Breast epithelium (tissue), 4 donors: Measurements from ENCODE around the gene CPB2. TPM values are rescaled to one million over a fixed set of nuclear protein-coding genes. Genes with fewer than 3 reads are reported as not detected.

Experiments
- DNase-seq, 2 donors: peaks; one replicate each; pipeline ENCODE4 v3.0.0-alpha.2; 2019; ENCODE audit warnings: low spot score in 2 of 2
- H3K27ac ChIP-seq, 2 donors: fragments of 200-600 bp; sonication (generic) in 1 of 2; one replicate each; pipeline ENCODE4 v1.5.1; 2016 to 2019; ENCODE audit warnings: mild to moderate bottlenecking in 1 of 2
- H3K27me3 ChIP-seq, 2 donors: fragments of 200-600 bp; sonication (generic) in 1 of 2; one replicate each; pipeline versions ENCODE4 v1.5.1 to v1.6.0; 2017 to 2019; ENCODE audit warnings: control low read depth in 1 of 2, mild to moderate bottlenecking in 1 of 2
- H3K36me3 ChIP-seq: fragments of 200-600 bp; one replicate; pipeline ENCODE4 v1.5.1; 2019
- H3K4me1 ChIP-seq, 2 donors: fragments of 200-600 bp; sonication (generic); one replicate each; pipeline ENCODE4 v1.5.1; 2016 to 2019; ENCODE audit warnings: control low read depth in 1 of 2
- H3K4me3 ChIP-seq, 3 donors: fragments of 200-600 bp; sonication (generic); 1 replicate in 2 of 3; 2 replicates in 1 of 3; pipeline ENCODE4 v1.5.1; 2016 to 2019; ENCODE audit warnings: mild to moderate bottlenecking in 3 of 3, moderate library complexity in 2 of 3
- H3K9me3 ChIP-seq, 2 donors: fragments of 200-600 bp; sonication (generic) in 1 of 2; one replicate each; pipeline ENCODE4 v1.5.1; 2016 to 2019; ENCODE audit warnings: control low read depth in 1 of 2
- POLR2A ChIP-seq: fragments of 450-650 bp; IDR thresholded peaks from one replicate; pipeline ENCODE4 v1.6.1; 2016; ENCODE audit warnings: antibody characterized with exemption, mild to moderate bottlenecking, moderate library complexity
- POLR2AphosphoS5 ChIP-seq, 3 donors: sonication (generic); formaldehyde crosslinking; IDR thresholded peaks; one replicate each; pipeline ENCODE4 v1.6.1; 2017; ENCODE audit warnings: antibody characterized with exemption in 3 of 3
- intact Hi-C: fragments of 100-400 bp; cut with DNase I; formaldehyde crosslinking; loops from one replicate; pipeline ENCODE4 v1.15.1; 2023; ENCODE audit warnings: low total_unique reads
- total RNA-seq, 3 donors: library from RNA; depleted of rRNA; stranded (reverse); fragments of >200 nt; gene quantifications; one replicate each; pipeline ENCODE4 v1.1.0, GENCODE V29; 2016
- TF ChIP-seq, protein P1 (sequence below), 3 donors: fragments of 450-650 bp; IDR thresholded peaks; one replicate each; pipeline ENCODE4 v1.5.1; 2016 to 2017; ENCODE audit warnings: antibody characterized with exemption in 3 of 3, mild to moderate bottlenecking in 3 of 3, moderate library complexity in 3 of 3

The CPB2 gene
- total RNA-seq, 3 donors from 2014 or later: not detected

- no peaks in the 10 kb centered on the region for H3K27me3 ChIP-seq
- intact Hi-C loops: no loop called here
- H3K36me3 ChIP-seq: no peaks in the 10 kb centered on the region
- DNase-seq: no peak
- no peaks in the 10 kb centered on the region for H3K9me3 ChIP-seq
- H3K4me1 ChIP-seq: peaks cover 0 to 5% of the 10 kb centered on the region in 2 donors
- H3K4me3 ChIP-seq: peak overlapping the region in 2 of 3 donors; percentile 85 to 91
- no peak overlapping the region for H3K27ac ChIP-seq
- no peak for TF ChIP-seq POLR2AphosphoS5 (IDR thresholded peaks at IDR 0.05)
- TF ChIP-seq, protein P1, sequence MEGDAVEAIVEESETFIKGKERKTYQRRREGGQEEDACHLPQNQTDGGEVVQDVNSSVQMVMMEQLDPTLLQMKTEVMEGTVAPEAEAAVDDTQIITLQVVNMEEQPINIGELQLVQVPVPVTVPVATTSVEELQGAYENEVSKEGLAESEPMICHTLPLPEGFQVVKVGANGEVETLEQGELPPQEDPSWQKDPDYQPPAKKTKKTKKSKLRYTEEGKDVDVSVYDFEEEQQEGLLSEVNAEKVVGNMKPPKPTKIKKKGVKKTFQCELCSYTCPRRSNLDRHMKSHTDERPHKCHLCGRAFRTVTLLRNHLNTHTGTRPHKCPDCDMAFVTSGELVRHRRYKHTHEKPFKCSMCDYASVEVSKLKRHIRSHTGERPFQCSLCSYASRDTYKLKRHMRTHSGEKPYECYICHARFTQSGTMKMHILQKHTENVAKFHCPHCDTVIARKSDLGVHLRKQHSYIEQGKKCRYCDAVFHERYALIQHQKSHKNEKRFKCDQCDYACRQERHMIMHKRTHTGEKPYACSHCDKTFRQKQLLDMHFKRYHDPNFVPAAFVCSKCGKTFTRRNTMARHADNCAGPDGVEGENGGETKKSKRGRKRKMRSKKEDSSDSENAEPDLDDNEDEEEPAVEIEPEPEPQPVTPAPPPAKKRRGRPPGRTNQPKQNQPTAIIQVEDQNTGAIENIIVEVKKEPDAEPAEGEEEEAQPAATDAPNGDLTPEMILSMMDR (IDR thresholded peaks at IDR 0.05): no peak
Observed at GRCh38 chr13:46050771-46051170, 54.1 kb downstream of the CPB2 start.

DNA sequence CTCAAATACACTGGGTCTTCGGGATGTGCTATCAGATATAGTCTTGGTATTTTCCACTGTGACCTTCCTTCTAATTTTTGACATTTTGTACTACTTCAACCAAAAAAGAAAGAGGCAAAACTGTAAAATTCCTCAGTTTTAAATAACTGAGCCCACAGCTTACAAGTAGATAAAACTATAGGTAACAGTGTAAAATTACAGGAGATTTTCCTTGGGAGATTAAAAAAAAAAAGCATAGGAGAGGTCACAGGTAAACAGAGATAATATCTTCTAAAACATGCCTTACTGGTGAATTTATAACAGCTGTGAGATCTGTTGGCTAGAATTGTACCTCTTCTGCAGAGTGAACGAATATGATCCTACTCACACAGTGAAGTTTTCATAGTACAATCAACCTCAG lies 59.4 kb downstream of the CPB2 start:
- Histone ChIP-seq H3K4me3 (no peak overlapping the region), H3K27ac (no peak overlapping the region), H3K36me3 (no peaks in the 10 kb centered on the region), H3K27me3 (no peaks in the 10 kb centered on the region), H3K4me1 (no peaks in the 10 kb centered on the region), H3K9me3 (no peaks in the 10 kb centered on the region)
- intact Hi-C loops: loop anchor here (10.0 kb wide), 1 partner anchor 1341 kb away; no protein-coding TSS in a partner anchor
- no peak for DNase-seq
- TF ChIP-seq POLR2AphosphoS5 (IDR thresholded peaks at IDR 0.05) (no peak), POLR2A (no peak)
- TF ChIP-seq, protein P1 (IDR thresholded peaks at IDR 0.05): no peak

- TF ChIP-seq POLR2AphosphoS5 (IDR thresholded peaks at IDR 0.05): no peak
- DNase-seq: no peak
- no peak overlapping the region for H3K27ac ChIP-seq
- no peaks in the 10 kb centered on the region for H3K9me3 ChIP-seq
- H3K4me3 ChIP-seq: no peak overlapping the region
- H3K4me1 ChIP-seq: no peaks in the 10 kb centered on the region
- intact Hi-C loops: loop anchor here (10.0 kb wide), 1 partner anchor 1339 kb away; no protein-coding TSS in a partner anchor
- H3K27me3 ChIP-seq: no peaks in the 10 kb centered on the region
- H3K36me3 ChIP-seq: no peaks in the 10 kb centered on the region
Observed at GRCh38 chr13:46043647-46044046, 61.2 kb downstream of the CPB2 start.

DNA sequence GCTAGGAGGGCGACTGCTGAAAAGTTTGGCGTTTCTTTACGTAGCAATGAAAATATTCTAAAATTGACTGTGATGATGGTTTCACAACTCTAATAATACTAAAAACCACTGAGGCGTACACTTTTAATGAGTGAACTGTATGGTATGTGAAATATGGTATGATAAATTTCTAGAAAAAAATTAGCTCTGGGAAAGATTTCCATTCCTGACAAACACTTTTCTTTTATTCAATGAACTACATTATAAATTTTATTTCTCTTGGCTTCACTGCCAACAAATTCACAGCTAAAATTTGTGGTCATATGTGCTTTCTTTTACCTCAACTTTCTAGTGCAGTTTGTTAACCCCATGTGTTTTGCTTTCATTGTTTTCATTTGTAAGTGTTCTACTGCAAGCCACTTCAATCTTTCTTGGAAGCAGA lies 63.4 kb downstream of the CPB2 start:
- Histone ChIP-seq H3K9me3 (no peaks in the 10 kb centered on the region), H3K27me3 (no peaks in the 10 kb centered on the region), H3K4me1 (no peaks in the 10 kb centered on the region), H3K4me3 (no peak overlapping the region), H3K36me3 (no peaks in the 10 kb centered on the region), H3K27ac (no peak overlapping the region)
- intact Hi-C loops: loop anchor here (10.0 kb wide), 1 partner anchor 1337 kb away; no protein-coding TSS in a partner anchor
- DNase-seq: no peak
- no peak for TF ChIP-seq POLR2AphosphoS5 (IDR thresholded peaks at IDR 0.05)
- TF ChIP-seq, protein P1 (IDR thresholded peaks at IDR 0.05): no peak
- no peak for TF ChIP-seq POLR2A

- Histone ChIP-seq H3K9me3 (no peaks in the 10 kb centered on the region), H3K27ac (no peak overlapping the region), H3K36me3 (no peaks in the 10 kb centered on the region), H3K4me1 (no peaks in the 10 kb centered on the region), H3K4me3 (no peak overlapping the region), H3K27me3 (no peaks in the 10 kb centered on the region)
- TF ChIP-seq, protein P1 (IDR thresholded peaks at IDR 0.05): no peak
- no peak for TF ChIP-seq POLR2AphosphoS5 (IDR thresholded peaks at IDR 0.05)
- TF ChIP-seq POLR2A: no peak
- intact Hi-C loops: loop anchor here (10.0 kb wide), 1 partner anchor 1336 kb away; no protein-coding TSS in a partner anchor
- DNase-seq: no peak
Observed at GRCh38 chr13:46040763-46041162, 64.1 kb downstream of the CPB2 start.
